ENCODE measurements around the gene ZNF148.
A peak's percentile ranks its signal among the peaks of the same experiment; 100 is the strongest.
"Not testable (repeated sequence)": the region's sequence is repeated elsewhere in the genome, so short reads cannot be mapped to it uniquely, and the experiment has no call there.

The ZNF148 gene

GRCh38 chr3:125374996-125375941 is at the start of gene ZNF148:
ZNF148 (minus strand) TSS chr3:125375325; CDS start chr3:125313640, 61,685 bp downstream.
- peak; percentile 55 for FAIRE-seq
- peak; percentile 81 for DNase-seq (ENCODE audit: insufficient read length, low spot score)

GRCh38 chr3:125418306-125418705 is 43.2 kb upstream of the ZNF148 start:
- DNase-seq (ENCODE audit: insufficient read length, low spot score) (no peak), FAIRE-seq (no peak)

DNA sequence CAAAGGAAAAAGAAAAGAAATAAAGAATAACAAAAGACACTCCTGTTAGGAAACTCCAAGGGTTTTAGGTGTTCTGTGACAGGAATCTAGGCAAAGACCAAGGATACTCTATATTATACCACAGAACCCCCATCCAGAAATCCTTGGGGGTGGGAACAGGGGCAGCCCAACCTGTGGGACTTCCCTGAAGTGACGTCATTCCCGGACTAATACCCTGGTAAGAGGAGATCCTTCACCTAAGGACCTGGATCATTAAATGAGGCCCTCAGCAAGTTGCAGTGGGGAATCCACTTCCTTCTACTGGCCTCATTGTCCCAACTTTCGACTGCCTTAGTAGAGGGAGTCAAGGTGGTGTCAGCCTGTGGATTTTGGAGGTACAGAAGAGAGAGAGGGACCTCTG is 41.1 kb upstream of the ZNF148 start:
- DNase-seq (ENCODE audit: insufficient read length, low spot score): no peak
- no peak for FAIRE-seq

DNA sequence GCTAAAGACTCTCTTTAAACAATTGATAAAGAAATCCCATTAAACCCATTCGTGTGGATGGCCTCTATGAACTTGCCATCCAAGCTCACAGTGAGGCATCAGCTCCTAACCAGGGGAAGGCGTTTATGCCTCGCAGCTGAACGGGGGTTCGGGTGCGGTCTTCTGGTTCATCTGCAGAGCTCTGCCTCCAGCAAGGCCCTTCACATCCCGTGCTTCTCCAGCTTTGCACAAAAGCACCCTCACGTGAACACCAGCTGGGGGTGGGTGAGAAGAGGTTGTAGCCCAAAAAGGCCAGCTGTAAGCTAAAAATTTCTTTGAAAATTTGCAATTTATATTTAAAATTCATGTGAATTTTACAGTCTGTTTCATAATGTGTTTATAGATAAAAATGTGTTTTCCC is 39.5 kb upstream of the ZNF148 start:
- DNase-seq (ENCODE audit: insufficient read length, low spot score) (no peak), FAIRE-seq (no peak)

GRCh38 chr3:125410922-125411321 is 35.8 kb upstream of the ZNF148 start:
- DNase-seq (ENCODE audit: insufficient read length, low spot score): no peak
- FAIRE-seq: no peak

- DNase-seq (ENCODE audit: insufficient read length, low spot score): no peak
These were observed 30.9 kb upstream of the ZNF148 start for GRCh38 chr3:125406070-125406469.

DNA sequence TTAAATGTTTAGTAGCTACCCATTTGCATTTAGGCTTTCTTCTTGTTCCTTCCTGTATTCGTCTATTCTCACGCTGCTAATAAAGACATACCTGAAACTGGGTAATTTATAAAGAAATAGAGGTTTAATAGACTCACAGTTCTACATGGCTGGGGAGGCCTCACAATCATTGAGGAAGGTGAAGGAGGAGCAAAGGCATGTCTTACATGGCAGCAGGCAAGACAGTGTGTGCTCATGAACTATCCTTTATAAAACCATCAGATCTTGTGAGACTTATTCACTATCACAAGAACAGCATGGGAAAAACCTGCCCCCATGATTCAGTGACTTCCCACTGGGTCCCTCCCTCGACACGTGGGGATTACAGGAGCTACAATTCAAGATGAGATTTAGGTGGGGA is 30.4 kb upstream of the ZNF148 start:
- DNase-seq (ENCODE audit: insufficient read length, low spot score); FAIRE-seq: not testable (repeated sequence)

More at GRCh38 chr3:125406070-125406469, 30.9 kb upstream of the ZNF148 start:
- FAIRE-seq: no peak

DNA sequence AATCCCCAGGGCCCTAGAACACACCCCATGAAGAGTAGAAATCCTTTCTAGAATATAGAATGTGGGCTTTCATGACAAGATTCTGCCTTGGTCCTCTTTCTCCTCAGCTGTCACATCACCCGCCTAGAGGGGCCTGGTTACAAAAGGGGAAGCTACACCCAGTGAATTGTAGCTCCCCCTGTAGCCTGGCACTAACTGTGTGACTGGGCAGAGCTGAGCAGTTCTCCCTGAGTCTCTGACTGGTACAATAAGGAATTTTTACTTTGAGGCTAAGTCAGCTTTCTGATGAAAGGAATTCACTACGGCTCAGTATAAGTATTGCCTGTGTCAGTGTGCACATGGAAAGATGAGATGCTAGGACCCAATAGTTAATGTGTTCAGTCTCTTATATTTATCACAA is 28.7 kb upstream of the ZNF148 start:
- DNase-seq (ENCODE audit: insufficient read length, low spot score) (peak; percentile 15), FAIRE-seq (no peak)

- no peak for FAIRE-seq
These were observed 27.5 kb upstream of the ZNF148 start for GRCh38 chr3:125402639-125403038.

DNA sequence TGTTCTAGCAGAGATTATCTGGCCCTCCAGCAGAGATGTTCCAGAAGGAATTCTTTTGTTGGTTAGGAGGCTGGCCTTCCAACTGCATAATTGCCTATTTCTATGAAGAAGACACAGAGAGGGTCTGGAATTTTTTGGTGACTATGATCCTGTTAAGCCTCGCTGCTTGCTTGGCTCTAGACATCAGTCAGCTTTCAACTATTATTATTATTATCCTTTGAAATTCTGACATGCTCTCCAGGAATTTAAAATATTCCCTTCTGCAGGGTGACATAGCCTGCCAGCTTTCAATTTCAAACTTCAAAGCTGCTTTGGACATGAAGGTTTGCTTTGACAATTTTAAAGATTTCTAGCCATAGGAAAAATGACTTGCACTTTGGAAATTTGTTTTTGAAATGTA is 26.3 kb upstream of the ZNF148 start:
- DNase-seq (ENCODE audit: insufficient read length, low spot score): peak; percentile 20
- FAIRE-seq: no peak

More at GRCh38 chr3:125402639-125403038, 27.5 kb upstream of the ZNF148 start:
- no peak for DNase-seq (ENCODE audit: insufficient read length, low spot score)

DNA sequence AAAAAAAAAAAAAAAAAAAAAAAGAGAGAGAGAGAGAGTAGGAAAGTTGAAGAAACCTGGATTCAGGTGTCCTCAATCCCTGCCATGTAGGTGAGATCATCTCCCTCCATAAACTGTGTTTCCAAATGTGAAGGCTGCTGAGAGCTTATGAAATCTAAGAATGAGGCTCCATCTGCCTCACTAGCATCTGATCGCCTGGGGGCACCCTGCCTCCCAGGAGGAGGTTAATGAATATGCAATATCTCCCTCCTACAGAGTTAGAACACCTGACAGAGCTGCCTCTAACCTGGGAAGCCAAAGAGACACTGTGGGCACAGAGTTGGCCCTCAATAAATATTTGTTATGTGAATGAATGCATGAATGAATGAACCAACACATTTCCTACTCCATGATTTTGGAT is 23.8 kb upstream of the ZNF148 start:
- DNase-seq (ENCODE audit: insufficient read length, low spot score): no peak
- FAIRE-seq: peak; percentile 42

DNA sequence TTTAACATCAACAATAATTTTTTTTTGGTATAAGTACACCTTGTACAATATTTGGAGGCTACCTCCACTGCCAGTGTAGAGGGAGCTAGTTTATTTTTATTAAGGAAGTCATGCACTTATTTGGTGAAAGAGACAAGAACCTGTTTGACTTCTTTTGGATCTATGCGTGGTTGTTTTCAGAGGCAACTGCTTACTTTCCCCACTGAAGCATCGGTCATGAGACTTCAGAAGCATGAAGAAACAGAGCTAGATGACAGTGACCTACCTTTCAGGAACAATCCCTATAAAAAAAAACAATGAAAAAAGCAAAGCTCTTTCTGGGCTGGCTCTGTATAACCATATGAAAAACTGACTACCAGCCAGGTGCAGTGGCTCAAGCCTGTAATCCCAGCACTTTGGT is 20.0 kb upstream of the ZNF148 start:
- DNase-seq (ENCODE audit: insufficient read length, low spot score) (no peak), FAIRE-seq (no peak)

GRCh38 chr3:125394406-125394805 is 19.3 kb upstream of the ZNF148 start:
- FAIRE-seq (no peak), DNase-seq (ENCODE audit: insufficient read length, low spot score) (no peak)

DNA sequence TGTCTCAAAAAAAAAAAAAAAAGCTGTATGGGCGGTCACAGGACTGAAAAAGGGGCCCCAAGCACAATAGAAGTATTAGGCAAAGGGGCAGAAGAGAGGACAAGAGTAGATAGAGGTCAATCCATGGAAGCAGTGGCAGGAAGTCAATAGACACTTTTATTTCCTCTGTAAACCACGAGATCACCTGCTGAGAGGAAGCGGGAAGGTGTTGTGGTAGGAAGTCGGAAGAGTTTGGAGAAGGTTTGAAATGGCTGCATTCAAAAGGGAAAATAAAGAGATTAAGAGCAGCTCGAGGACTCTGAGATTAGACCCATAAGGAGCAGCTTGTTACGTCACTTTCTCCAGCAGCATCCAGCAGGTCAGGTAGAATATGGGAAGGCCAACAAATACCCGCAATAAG is 14.2 kb upstream of the ZNF148 start:
- FAIRE-seq (no peak), DNase-seq (ENCODE audit: insufficient read length, low spot score) (no peak)

DNA sequence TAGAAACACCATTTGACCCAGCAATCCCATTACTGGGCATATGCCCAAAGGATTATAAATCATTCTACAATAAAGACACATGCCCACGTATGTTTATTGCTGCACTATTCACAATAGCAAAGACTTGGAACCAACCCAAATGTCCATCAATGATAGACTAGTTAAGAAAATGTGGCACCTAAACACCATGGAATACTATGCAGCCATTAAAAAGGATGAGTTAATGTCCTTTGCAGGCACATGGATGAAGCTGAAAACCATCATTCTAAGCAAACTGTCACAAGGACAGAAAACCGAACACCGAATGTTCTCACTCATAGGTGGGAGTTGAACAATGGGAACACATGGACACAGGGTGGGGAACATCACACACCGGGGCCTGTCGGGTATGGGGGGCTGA is 13.2 kb upstream of the ZNF148 start:
- DNase-seq (ENCODE audit: insufficient read length, low spot score): not testable (repeated sequence)

GRCh38 chr3:125386811-125387210 is 11.7 kb upstream of the ZNF148 start:
- DNase-seq (ENCODE audit: insufficient read length, low spot score) (no peak), FAIRE-seq (no peak)

More for the DNA sequence above, 13.2 kb upstream of the ZNF148 start:
- FAIRE-seq: not testable (repeated sequence)

- no peak for FAIRE-seq
- no peak for DNase-seq (ENCODE audit: insufficient read length, low spot score)
These were observed 8.6 kb upstream of the ZNF148 start for GRCh38 chr3:125383744-125384143.

DNA sequence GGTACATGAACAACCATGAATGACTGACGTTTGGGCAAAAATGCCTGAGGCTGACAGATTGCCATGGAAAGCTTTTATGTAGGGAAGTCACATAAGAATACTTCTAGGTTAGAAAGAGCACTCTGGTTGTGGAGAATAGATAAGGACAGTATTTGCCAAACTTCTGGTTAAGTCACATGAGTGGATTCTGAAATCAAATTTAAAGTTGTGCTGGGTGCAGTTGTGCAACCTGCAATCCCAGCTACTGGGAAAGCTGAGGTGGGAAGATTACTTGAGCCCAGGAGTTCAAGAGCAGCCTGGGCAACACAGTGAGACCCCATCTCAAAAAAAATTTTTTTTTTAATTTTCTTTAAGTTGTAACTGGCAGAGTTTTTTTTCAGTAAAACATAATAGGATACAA is 7.2 kb upstream of the ZNF148 start:
- no peak for FAIRE-seq
- DNase-seq (ENCODE audit: insufficient read length, low spot score): no peak

DNA sequence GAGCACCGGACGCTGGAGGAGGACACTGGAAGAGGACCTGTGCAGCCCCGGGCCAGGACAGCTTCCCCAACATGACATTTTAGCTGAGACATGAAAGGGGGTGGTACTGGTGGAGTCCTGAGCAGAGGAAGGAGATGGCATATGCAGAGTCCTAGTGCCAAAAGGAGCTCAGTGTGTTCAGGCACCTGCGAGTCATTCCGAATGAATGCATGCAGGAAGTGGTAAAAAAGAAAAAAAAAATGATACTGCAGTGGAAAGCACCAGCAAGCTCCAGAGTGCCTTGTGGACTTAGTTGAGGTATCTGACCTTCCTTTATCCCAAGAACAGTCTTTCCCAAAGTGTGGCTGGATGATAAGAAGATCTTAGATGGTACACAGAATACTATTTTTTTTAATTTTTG is 6.6 kb upstream of the ZNF148 start:
- no peak for DNase-seq (ENCODE audit: insufficient read length, low spot score)
- no peak for FAIRE-seq

- FAIRE-seq (no peak), DNase-seq (ENCODE audit: insufficient read length, low spot score) (no peak)
These were observed 6.2 kb upstream of the ZNF148 start for GRCh38 chr3:125381314-125381713.

GRCh38 chr3:125379483-125379882 is 4.4 kb upstream of the ZNF148 start:
- FAIRE-seq: no peak

GRCh38 chr3:125378762-125379161 is 3.6 kb upstream of the ZNF148 start:
- no peak for FAIRE-seq
- no peak for DNase-seq (ENCODE audit: insufficient read length, low spot score)

More at GRCh38 chr3:125379483-125379882, 4.4 kb upstream of the ZNF148 start:
- DNase-seq (ENCODE audit: insufficient read length, low spot score): no peak

All from HTR-8/SVneo (cell line).